Measurements from ENCODE around the gene ZSCAN18. TPM values are rescaled to one million over a fixed set of nuclear protein-coding genes. Genes with fewer than 3 reads are reported as not detected.

The ZSCAN18 gene
- total RNA-seq, 4 donors from 2014 or later, result 51.5 to 138 (median 121) TPM

DNA sequence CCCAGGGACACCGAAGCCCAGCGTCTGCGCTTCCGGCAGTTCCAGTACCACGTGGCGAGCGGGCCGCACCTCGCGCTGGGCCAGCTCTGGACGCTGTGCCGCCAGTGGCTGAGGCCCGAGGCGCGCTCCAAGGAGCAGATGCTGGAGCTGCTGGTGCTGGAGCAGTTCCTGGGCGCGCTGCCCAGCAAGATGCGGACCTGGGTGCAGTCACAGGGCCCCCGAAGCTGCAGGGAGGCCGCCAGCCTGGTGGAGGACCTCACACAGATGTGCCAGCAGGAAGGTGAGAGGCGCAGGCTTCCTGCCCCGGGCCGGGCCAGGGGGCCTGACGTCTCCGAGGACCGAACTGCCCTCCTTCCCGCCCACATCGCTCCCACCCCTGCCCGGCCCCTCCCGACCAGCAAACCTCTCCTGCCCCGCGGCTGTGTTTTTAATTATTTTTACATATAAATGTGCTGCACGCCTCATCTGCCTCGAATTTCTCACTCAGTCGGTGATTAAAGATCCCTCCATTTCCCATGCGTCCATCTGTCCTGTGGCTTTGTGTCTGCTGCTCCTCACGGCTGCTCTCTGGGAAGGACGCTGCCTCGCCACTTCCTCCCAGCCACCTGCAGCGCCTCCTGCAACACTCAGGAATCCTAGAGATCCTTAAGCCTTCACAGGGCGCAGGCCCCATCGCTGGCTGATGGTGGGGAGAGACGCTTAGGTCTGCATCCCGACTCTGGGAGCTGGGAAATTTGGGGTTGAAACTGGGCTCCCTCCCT lies 59.9 kb downstream of the ZSCAN18 start:
- DNase-seq, result no peak
- Histone ChIP-seq H3K4me1 (no peaks in the 10 kb centered on the region), H3K27me3 (no peaks in the 10 kb centered on the region), H3K36me3 (no peaks in the 10 kb centered on the region), H3K9me3 (peaks cover 0 to 14% of the 10 kb centered on the region in 2 donors), H3K27ac (no peak overlapping the region), H3K4me3 (no peak overlapping the region)
- intact Hi-C loops (cut with DNase I; ENCODE audit: low total_unique reads), result loop anchor here (5.0 kb wide), 1 partner anchor 84 kb away; no protein-coding TSS in a partner anchor
- TF ChIP-seq, protein P1, sequence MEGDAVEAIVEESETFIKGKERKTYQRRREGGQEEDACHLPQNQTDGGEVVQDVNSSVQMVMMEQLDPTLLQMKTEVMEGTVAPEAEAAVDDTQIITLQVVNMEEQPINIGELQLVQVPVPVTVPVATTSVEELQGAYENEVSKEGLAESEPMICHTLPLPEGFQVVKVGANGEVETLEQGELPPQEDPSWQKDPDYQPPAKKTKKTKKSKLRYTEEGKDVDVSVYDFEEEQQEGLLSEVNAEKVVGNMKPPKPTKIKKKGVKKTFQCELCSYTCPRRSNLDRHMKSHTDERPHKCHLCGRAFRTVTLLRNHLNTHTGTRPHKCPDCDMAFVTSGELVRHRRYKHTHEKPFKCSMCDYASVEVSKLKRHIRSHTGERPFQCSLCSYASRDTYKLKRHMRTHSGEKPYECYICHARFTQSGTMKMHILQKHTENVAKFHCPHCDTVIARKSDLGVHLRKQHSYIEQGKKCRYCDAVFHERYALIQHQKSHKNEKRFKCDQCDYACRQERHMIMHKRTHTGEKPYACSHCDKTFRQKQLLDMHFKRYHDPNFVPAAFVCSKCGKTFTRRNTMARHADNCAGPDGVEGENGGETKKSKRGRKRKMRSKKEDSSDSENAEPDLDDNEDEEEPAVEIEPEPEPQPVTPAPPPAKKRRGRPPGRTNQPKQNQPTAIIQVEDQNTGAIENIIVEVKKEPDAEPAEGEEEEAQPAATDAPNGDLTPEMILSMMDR (IDR thresholded peaks at IDR 0.05), result no peak
- TF ChIP-seq POLR2A (IDR thresholded peaks at IDR 0.05), result no peak

DNA sequence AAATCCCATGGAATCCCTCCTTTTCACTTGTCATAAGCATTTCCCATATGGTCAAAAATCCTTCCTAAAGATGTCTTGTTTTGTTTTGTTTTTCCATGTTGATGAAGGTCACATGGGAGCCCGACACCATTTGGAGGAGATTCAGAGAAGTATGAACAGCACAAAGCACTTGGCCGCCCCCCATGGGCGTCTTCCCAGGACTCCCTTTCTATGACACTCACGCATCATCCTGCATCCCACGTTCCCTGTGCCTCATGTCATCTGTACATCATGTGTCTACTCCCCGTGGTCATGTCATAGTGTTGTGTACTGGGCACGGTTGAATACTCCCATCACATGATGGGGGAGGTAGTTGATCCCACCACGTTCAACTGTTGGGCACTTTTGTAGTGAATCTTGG lies 62.2 kb downstream of the ZSCAN18 start:
- no peak overlapping the region for H3K27ac ChIP-seq
- H3K4me1 ChIP-seq, result no peaks in the 10 kb centered on the region
- H3K4me3 ChIP-seq, result no peak overlapping the region
- DNase-seq, result no peak
- TF ChIP-seq POLR2A (IDR thresholded peaks at IDR 0.05), result no peak
- TF ChIP-seq, protein P1 (IDR thresholded peaks at IDR 0.05), result no peak
- no peaks in the 10 kb centered on the region for H3K36me3 ChIP-seq
- intact Hi-C loops (cut with DNase I; ENCODE audit: low total_unique reads), result loop anchor here (5.0 kb wide), 1 partner anchor 86 kb away; no protein-coding TSS in a partner anchor
- peaks cover 0 to 9% of the 10 kb centered on the region in 2 donors for H3K9me3 ChIP-seq
- H3K27me3 ChIP-seq, result no peaks in the 10 kb centered on the region

DNA sequence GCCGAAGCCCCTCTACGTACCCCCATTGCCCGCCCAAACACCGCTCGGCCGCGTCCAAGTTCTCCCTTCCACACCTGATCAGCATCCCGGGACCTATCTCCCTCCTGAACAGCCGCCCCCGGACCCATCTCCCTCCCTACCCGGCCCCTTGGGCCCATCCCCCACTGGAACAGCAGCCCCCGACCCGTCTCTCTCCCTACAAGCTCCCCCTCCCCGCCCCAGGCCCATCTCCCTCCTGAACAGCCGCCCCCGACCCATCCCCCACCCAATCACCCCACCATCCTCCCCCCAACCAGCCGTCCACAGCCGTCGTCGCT lies 63.6 kb downstream of the ZSCAN18 start:
- Histone ChIP-seq H3K27me3 (no peaks in the 10 kb centered on the region), H3K27ac (no peak overlapping the region), H3K4me1 (no peaks in the 10 kb centered on the region), H3K9me3 (peaks cover 0 to 4% of the 10 kb centered on the region in 2 donors), H3K4me3 (peak overlapping the region; percentile 17 to 31), H3K36me3 (no peaks in the 10 kb centered on the region)
- TF ChIP-seq POLR2A (IDR thresholded peaks at IDR 0.05), result no peak
- TF ChIP-seq, protein P1 (IDR thresholded peaks at IDR 0.05), result no peak
- DNase-seq, result no peak
- intact Hi-C loops (cut with DNase I; ENCODE audit: low total_unique reads), result no loop called here

Other genes with a start within 250 kb of the ZSCAN18 start
- 10 to 100 TPM; 21.3 to 80.0 (median 39.6) TPM for gene ZNF587, start 248.4 kb downstream of the ZSCAN18 start, total RNA-seq
- 10 to 100 TPM in 3 of 4 donors, 1 to 10 TPM in 1; 7.1 to 24.9 (median 15.4) TPM for gene ZNF814, start 209.2 kb downstream of the ZSCAN18 start, total RNA-seq
- gene ZNF417, start 181.6 kb downstream of the ZSCAN18 start, total RNA-seq, result 10 to 100 TPM; 15.0 to 50.1 (median 20.7) TPM
- gene ZNF418, start 162.8 kb downstream of the ZSCAN18 start, total RNA-seq, result 10 to 100 TPM in 2 of 4 donors, 1 to 10 TPM in 1, under 1 TPM in 1; 0.29 to 15.8 (median 9.8) TPM
- gene ZNF256, start 150.5 kb downstream of the ZSCAN18 start, total RNA-seq, result 10 to 100 TPM in 2 of 4 donors, 1 to 10 TPM in 1, under 1 TPM in 1; 0.51 to 12.0 (median 6.9) TPM
- gene C19orf18, start 123.7 kb downstream of the ZSCAN18 start, total RNA-seq, result 1 to 10 TPM in 1 of 4 donors, not detected in 3; 2.7 TPM
- 10 to 100 TPM in 3 of 4 donors, 1 to 10 TPM in 1; 5.6 to 61.7 (median 30.4) TPM for gene ZNF606, start 95.4 kb downstream of the ZSCAN18 start, total RNA-seq
- gene ZSCAN1, start 64.2 kb downstream of the ZSCAN18 start, total RNA-seq, result not detected
- 10 to 100 TPM in 3 of 4 donors, 1 to 10 TPM in 1; 6.2 to 18.6 (median 15.3) TPM for gene ZNF135, start 38.9 kb downstream of the ZSCAN18 start, total RNA-seq
- gene ZNF329, start 52.6 kb upstream of the ZSCAN18 start, total RNA-seq, result 10 to 100 TPM in 3 of 4 donors, 1 to 10 TPM in 1; 2.6 to 29.7 (median 13.3) TPM
- gene ZNF274, start 84.8 kb upstream of the ZSCAN18 start, total RNA-seq, result 10 to 100 TPM; 10.8 to 34.3 (median 29.7) TPM
- 10 to 100 TPM in 3 of 4 donors, 1 to 10 TPM in 1; 2.6 to 67.0 (median 43.7) TPM for gene ZNF544, start 130.7 kb upstream of the ZSCAN18 start, total RNA-seq
- gene ZNF8, start 180.7 kb upstream of the ZSCAN18 start, total RNA-seq, result 10 to 100 TPM in 1 of 4 donors, 1 to 10 TPM in 3; 1.8 to 10.8 (median 8.2) TPM
- 10 to 100 TPM; 27.1 to 62.1 (median 39.2) TPM for gene ERVK3-1, start 207.1 kb upstream of the ZSCAN18 start, total RNA-seq
- 1 to 10 TPM; 3.9 to 5.1 (median 4.6) TPM for gene ZSCAN22, start 228.8 kb upstream of the ZSCAN18 start, total RNA-seq